Activated CD4-positive, alpha-beta T cell treated with anti-CD3 and anti-CD28 coated beads for 1 hour (primary cell): ENCODE results near the gene FOXL3.
"Not testable (repeated sequence)": the region's sequence is repeated elsewhere in the genome, so short reads cannot be mapped to it uniquely, and the experiment has no call there.

Source experiments
- DNase-seq: peaks from one replicate; pipeline ENCODE4 v3.0.0-alpha.2; 2020

The FOXL3 gene

GRCh38 chr7:289756-290553, at the start of gene FOXL3:
FOXL3 (plus strand) TSS chr7:290170; CDS start chr7:290170, 0 bp downstream.
- no peak for DNase-seq

GRCh38 chr7:240887-241421, 49.0 kb upstream of the FOXL3 start:
- DNase-seq = no peak

GRCh38 chr7:241513-241912, 48.5 kb upstream of the FOXL3 start:
- DNase-seq = no peak

- DNase-seq = not testable (repeated sequence)
Measured at GRCh38 chr7:242826-243579, 47.0 kb upstream of the FOXL3 start.

- DNase-seq = not testable (repeated sequence)
Measured at GRCh38 chr7:243580-243978, 46.4 kb upstream of the FOXL3 start.

- DNase-seq = no peak
Measured at GRCh38 chr7:244974-245373, 45.0 kb upstream of the FOXL3 start.

GRCh38 chr7:245574-246295, 44.2 kb upstream of the FOXL3 start:
- no peak for DNase-seq

GRCh38 chr7:246451-246850, 43.5 kb upstream of the FOXL3 start:
- DNase-seq = no peak

GRCh38 chr7:247181-247580, 42.8 kb upstream of the FOXL3 start:
- no peak for DNase-seq

- DNase-seq = no peak
Measured at GRCh38 chr7:247636-248035, 42.3 kb upstream of the FOXL3 start.

GRCh38 chr7:248732-249435, 41.1 kb upstream of the FOXL3 start:
- no peak for DNase-seq

GRCh38 chr7:249989-250388, 40.0 kb upstream of the FOXL3 start:
- no peak for DNase-seq

GRCh38 chr7:250523-250922, 39.4 kb upstream of the FOXL3 start:
- no peak for DNase-seq

GRCh38 chr7:251005-251404, 39.0 kb upstream of the FOXL3 start:
- DNase-seq = no peak

GRCh38 chr7:251446-252175, 38.4 kb upstream of the FOXL3 start:
- no peak for DNase-seq

- no peak for DNase-seq
Measured at GRCh38 chr7:252216-252965, 37.6 kb upstream of the FOXL3 start.

GRCh38 chr7:252981-253380, 37.0 kb upstream of the FOXL3 start:
- no peak for DNase-seq

GRCh38 chr7:253581-254336, 36.2 kb upstream of the FOXL3 start:
- no peak for DNase-seq

- no peak for DNase-seq
Measured at GRCh38 chr7:254337-255037, 35.5 kb upstream of the FOXL3 start.

GRCh38 chr7:255038-255435, 34.9 kb upstream of the FOXL3 start:
- DNase-seq = no peak
